ENCODE measurements around the gene DPYD.

DNA sequence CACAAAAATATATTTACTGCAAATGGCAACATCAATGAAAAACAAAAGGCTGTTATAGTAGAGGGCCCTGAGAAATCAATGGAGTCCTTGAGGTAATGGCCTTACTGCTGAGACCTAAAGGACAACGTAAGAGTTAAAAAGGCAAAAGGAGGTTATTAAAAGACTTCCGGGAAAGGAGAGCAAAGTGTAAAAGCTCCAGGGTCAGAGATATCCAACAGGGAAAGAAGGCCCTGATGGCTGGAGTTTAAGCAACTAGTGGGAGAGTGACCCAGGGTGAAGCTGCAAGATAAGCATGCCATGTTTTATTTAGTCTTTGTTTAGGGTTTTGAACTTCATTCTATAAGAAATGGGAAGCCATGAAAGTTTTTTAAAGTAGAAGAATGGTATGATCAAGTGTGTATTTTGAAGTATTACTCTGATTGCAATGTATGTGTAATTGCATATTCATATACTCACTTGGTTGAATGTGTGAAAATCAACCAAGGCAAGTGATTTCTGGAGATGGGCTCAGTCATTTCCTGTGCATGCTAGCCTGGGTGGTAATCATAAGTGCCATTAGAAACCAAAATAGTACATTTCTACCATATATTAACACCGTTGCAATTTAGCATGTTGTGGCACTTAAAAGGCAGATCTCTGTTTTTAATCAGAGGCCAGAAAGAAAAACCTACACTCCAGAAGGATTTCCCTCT lies 5.3 kb upstream of the DPYD start:
- TF ChIP-seq TAF1 (IDR thresholded peaks at IDR 0.05; ENCODE audit: low read depth, low read length), result no peak
- TF ChIP-seq POLR2AphosphoS5 (IDR thresholded peaks at IDR 0.05; ENCODE audit: low read depth, low read length), result no peak
- no peak for TF ChIP-seq PAX5 (IDR thresholded peaks at IDR 0.05; ENCODE audit: insufficient read depth, low read length, severe bottlenecking)
- no peak for TF ChIP-seq POLR2A (IDR thresholded peaks at IDR 0.05; ENCODE audit: low read depth, low read length)
- no peak for TF ChIP-seq SPI1 (IDR thresholded peaks at IDR 0.05; ENCODE audit: low read depth, low read length)
- TF ChIP-seq POU2F2 (IDR thresholded peaks at IDR 0.05; ENCODE audit: low read depth, low read length), result no peak
